Measurements from ENCODE around the gene UBQLN3.

DNA sequence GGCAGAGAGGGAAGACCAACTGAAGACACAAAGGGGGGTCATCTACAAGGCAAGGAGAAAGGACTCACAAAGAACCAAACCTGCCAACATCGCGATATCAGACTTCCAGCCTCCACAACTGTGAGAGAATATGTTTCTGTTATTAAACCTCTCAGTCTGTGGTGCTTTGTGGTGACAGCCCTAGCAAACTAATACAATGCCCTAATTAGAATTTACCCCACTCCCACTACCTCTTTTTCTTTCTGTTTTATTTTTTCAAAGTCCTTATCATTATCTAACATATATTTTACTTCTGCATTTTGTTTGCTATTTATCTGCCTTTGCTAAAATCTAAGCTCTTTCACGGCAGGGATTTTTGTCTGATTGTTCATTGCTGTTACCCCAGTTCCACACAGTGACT, 23.8 kb downstream of the UBQLN3 start:
- TF ChIP-seq CTCF (IDR thresholded peaks at IDR 0.05) = no peak
- no peak for TF ChIP-seq POLR2A (IDR thresholded peaks at IDR 0.05)
- TF ChIP-seq POLR2AphosphoS5 (IDR thresholded peaks at IDR 0.05) = no peak
